Smooth muscle cell (in vitro differentiated cells): Measurements from ENCODE around the gene ZMYND10. TPM values are rescaled to one million over a fixed set of nuclear protein-coding genes. Genes with fewer than 3 reads are reported as not detected.
"Not testable (repeated sequence)": the region's sequence is repeated elsewhere in the genome, so short reads cannot be mapped to it uniquely, and the experiment has no call there.

Source experiments
- DNase-seq: peaks from one replicate; lab custom pipeline; 2025; ENCODE audit not compliant: unreplicated experiment; lab: John Stamatoyannopoulos, UW
- H2AFZ ChIP-seq: fragments of 200-600 bp; sonication (generic); 2 replicates; pipeline ENCODE4 v1.6.0; 2016; ENCODE audit warnings: antibody characterized with exemption, low read depth, mild to moderate bottlenecking
- H3F3A ChIP-seq: fragments of 200-600 bp; sonication (generic); 2 replicates; pipeline ENCODE4 v1.6.0; 2017; ENCODE audit warnings: antibody characterized with exemption, low read depth
- H3K27ac ChIP-seq: fragments of 200-600 bp; sonication (generic); 2 replicates; pipeline ENCODE4 v1.5.1; 2016; ENCODE audit warnings: low read depth, mild to moderate bottlenecking
- H3K27me3 ChIP-seq: fragments of 200-600 bp; sonication (generic); 2 replicates; pipeline ENCODE4 v1.6.1; 2016; ENCODE audit warnings: low read depth, mild to moderate bottlenecking
- H3K36me3 ChIP-seq: fragments of 200-600 bp; sonication (generic); 2 replicates; pipeline ENCODE4 v1.5.1; 2016; ENCODE audit warnings: low read depth
- H3K4me1 ChIP-seq: fragments of 200-600 bp; sonication (generic); 2 replicates; pipeline ENCODE4 v1.5.1; 2016; ENCODE audit warnings: low read depth
- H3K4me2 ChIP-seq: fragments of 200-600 bp; sonication (generic); 2 replicates; pipeline ENCODE4 v1.6.0; 2016; ENCODE audit warnings: mild to moderate bottlenecking
- H3K4me3 ChIP-seq: fragments of 200-600 bp; sonication (generic); 2 replicates; pipeline ENCODE4 v1.5.1; 2016; ENCODE audit warnings: mild to moderate bottlenecking
- H3K79me2 ChIP-seq: fragments of 200-600 bp; sonication (generic); 2 replicates; pipeline ENCODE4 v1.6.0; 2016; ENCODE audit warnings: low read depth, mild to moderate bottlenecking
- H3K9ac ChIP-seq: fragments of 200-600 bp; sonication (generic); 2 replicates; pipeline ENCODE4 v1.6.0; 2016; ENCODE audit warnings: low read depth
- H3K9me3 ChIP-seq: fragments of 200-600 bp; sonication (generic); replicated peaks from 2 replicates; pipeline ENCODE4 v1.5.1; 2016; ENCODE audit warnings: low read depth
- H4K20me1 ChIP-seq: fragments of 200-600 bp; sonication (generic); 2 replicates; pipeline ENCODE4 v1.6.0; 2016; ENCODE audit warnings: low read depth
- WGBS: methylation state at CpG from one replicate; pipeline ENCODE4 v1.1.7; 2016; ENCODE audit warnings: low lambda C conversion rate; 5-methylcytosine and 5-hydroxymethylcytosine counted together
- polyA plus RNA-seq: library from polyadenylated mRNA; unstranded; fragments of >200 nt; fragmentation: Nextera tagmentation; extraction: Ambion mirVana; gene quantifications from 2 replicates; pipeline ENCODE4 v1.2.1, GENCODE V29; 2016
- total RNA-seq: library from RNA; depleted of rRNA; stranded (reverse); fragments of >200 nt; gene quantifications from 2 replicates; pipeline ENCODE4 v1.2.3, GENCODE V29; 2014
- TF ChIP-seq, protein P1 (sequence below): fragments of 200-600 bp; sonication (generic); IDR thresholded peaks from 2 replicates; pipeline ENCODE4 v1.5.1; 2017; ENCODE audit warnings: borderline replicate concordance, mild to moderate bottlenecking, antibody characterized with exemption; ENCODE audit not compliant: insufficient read depth, poor library complexity, severe bottlenecking

ZMYND10 gene
- total and polyA plus RNA-seq, 2 experiments from 2014 or later: 0.27 to 1.7 TPM

DNA sequence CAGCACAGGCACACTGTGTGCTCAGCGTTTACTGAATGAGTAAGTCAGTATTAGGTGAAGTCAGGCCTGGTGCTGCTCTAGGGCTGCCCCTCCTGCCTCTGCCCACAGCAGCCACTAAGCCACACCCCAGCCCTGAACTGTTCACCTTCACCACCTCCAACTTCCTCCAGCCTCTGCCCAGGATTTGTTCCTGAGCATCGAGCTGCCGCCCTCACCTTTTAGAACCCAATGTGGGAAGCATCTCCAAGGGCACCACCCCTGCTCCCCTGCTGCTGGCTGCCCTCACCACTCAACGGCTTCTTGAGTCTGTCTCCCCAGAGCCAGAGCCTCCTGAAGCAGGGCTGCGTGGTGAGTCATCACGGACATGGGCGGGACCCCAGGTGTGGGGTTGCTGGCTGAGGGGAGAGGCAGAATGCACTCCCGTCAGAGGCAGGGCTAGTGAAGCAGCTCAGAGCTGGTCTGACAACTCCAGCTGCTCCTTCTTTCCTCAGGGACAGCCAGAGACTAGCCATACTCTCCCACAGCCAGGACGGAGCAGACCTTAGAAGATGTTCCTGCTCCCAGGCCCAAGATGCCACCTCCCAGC lies 28.8 kb downstream of the ZMYND10 start:
- TF ChIP-seq, protein P1, sequence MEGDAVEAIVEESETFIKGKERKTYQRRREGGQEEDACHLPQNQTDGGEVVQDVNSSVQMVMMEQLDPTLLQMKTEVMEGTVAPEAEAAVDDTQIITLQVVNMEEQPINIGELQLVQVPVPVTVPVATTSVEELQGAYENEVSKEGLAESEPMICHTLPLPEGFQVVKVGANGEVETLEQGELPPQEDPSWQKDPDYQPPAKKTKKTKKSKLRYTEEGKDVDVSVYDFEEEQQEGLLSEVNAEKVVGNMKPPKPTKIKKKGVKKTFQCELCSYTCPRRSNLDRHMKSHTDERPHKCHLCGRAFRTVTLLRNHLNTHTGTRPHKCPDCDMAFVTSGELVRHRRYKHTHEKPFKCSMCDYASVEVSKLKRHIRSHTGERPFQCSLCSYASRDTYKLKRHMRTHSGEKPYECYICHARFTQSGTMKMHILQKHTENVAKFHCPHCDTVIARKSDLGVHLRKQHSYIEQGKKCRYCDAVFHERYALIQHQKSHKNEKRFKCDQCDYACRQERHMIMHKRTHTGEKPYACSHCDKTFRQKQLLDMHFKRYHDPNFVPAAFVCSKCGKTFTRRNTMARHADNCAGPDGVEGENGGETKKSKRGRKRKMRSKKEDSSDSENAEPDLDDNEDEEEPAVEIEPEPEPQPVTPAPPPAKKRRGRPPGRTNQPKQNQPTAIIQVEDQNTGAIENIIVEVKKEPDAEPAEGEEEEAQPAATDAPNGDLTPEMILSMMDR: no peak

DNA sequence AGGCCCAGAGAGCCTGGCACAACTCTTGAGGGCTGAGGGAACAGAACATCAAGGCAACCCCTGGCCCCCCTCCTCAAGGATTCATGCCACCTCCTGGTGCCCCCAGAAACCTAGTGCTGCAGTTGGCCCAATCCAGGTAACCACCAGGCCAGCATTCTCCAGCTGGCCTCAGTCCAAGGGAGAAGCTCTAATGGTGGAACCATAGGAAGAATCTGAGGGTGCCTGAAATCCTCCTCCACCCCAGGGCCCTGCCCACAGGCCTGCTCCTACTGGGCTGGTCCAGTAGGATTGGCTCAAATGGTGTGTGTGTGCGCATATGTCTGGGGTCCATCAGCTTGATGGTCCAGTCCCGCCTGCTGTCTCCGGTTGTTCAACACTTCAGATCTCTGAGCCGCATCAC lies 30.7 kb downstream of the ZMYND10 start:
- H3K36me3 ChIP-seq: peaks cover 1% of the 10 kb centered on the region
- peaks cover under 1% of the 10 kb centered on the region for H3K4me1 ChIP-seq
- no peak overlapping the region for H2AFZ ChIP-seq
- WGBS: 99% methylated on average over 4 of the region's 4 CpGs
- H4K20me1 ChIP-seq: peaks cover 24% of the 10 kb centered on the region
- H3K79me2 ChIP-seq: peaks cover 13% of the 10 kb centered on the region
- no peaks in the 10 kb centered on the region for H3K9me3 ChIP-seq
- H3K4me3 ChIP-seq: no peak overlapping the region
- TF ChIP-seq, protein P1: no peak
- no peak for DNase-seq
- H3K27ac ChIP-seq: no peak overlapping the region
- H3K9ac ChIP-seq: no peak overlapping the region
- H3K4me2 ChIP-seq: no peak overlapping the region
- H3K27me3 ChIP-seq: no peaks in the 10 kb centered on the region
- no peaks in the 10 kb centered on the region for H3F3A ChIP-seq

More for the DNA sequence above, 28.8 kb downstream of the ZMYND10 start:
- WGBS: 49% methylated on average over 9 of the region's 9 CpGs
- H4K20me1 ChIP-seq: peaks cover 24% of the 10 kb centered on the region
- H3K4me1 ChIP-seq: peaks cover 8% of the 10 kb centered on the region
- no peaks in the 10 kb centered on the region for H3K36me3 ChIP-seq
- H3F3A ChIP-seq: no peaks in the 10 kb centered on the region
- H3K9ac ChIP-seq: peak overlapping the region; percentile 44
- peaks cover 20% of the 10 kb centered on the region for H3K79me2 ChIP-seq
- no peak for DNase-seq
- peak overlapping the region; percentile 75 for H3K27ac ChIP-seq
- H3K4me3 ChIP-seq: no peak overlapping the region
- H3K9me3 ChIP-seq: no peaks in the 10 kb centered on the region
- no peak overlapping the region for H2AFZ ChIP-seq
- no peaks in the 10 kb centered on the region for H3K27me3 ChIP-seq
- H3K4me2 ChIP-seq: peak overlapping the region; percentile 2

DNA sequence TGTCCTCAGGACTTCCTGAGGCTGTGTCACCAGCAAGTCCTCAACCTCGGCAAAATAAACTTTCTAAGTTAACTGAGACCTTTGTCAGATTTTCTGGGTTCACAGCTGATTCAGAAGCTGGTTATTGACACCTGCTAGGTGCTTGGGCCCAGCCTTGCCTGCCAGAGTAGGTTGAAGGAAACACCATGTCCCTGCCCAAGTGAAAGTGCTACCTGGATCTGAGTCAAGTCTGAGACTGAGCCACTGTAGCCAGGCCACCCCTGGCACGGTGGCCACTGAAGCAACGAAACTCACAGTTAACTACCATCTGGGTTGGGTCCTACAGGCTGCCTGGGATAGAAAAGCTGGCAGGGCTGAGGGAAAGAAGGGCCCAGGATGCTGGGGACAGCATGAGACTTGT lies 31.2 kb downstream of the ZMYND10 start:
- no peaks in the 10 kb centered on the region for H3K27me3 ChIP-seq
- H3K27ac ChIP-seq: no peak overlapping the region
- no peak for DNase-seq
- TF ChIP-seq, protein P1: no peak
- WGBS: 98% methylated on average over 3 of the region's 3 CpGs
- H2AFZ ChIP-seq: no peak overlapping the region
- H3K9ac ChIP-seq: no peak overlapping the region
- H3K36me3 ChIP-seq: peaks cover 5% of the 10 kb centered on the region
- H3K79me2 ChIP-seq: peaks cover 8% of the 10 kb centered on the region
- no peak overlapping the region for H3K4me3 ChIP-seq
- no peaks in the 10 kb centered on the region for H3K4me1 ChIP-seq
- peaks cover 24% of the 10 kb centered on the region for H4K20me1 ChIP-seq
- H3K9me3 ChIP-seq: no peaks in the 10 kb centered on the region
- H3F3A ChIP-seq: no peaks in the 10 kb centered on the region
- no peak overlapping the region for H3K4me2 ChIP-seq

DNA sequence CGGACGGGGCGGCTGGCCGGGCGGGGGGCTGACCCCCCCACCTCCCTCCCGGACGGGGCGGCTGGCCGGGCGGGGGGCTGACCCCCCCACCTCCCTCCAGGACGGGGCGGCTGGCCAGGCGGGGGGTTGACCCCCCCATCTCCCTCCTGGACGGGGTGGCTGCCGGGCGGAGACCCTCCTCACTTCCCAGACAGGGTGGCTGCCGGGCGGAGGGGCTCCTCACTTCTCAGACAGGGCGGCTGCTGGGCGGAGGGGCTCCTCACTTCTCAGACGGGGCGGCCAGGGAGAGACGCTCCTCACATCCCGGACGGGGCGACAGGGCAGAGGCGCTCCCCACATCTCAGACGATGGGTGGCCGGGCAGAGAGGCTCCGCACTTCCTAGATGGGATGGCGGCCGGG lies 33.5 kb downstream of the ZMYND10 start:
- H3K9ac ChIP-seq, H3K4me1 ChIP-seq, H3K27me3 ChIP-seq, H3K79me2 ChIP-seq, DNase-seq, H2AFZ ChIP-seq, H3K9me3 ChIP-seq, H3K4me2 ChIP-seq, H3K4me3 ChIP-seq, H3K27ac ChIP-seq, H3F3A ChIP-seq, H3K36me3 ChIP-seq: not testable (repeated sequence)
- peaks cover 14% of the 10 kb centered on the region for H4K20me1 ChIP-seq
- 98% methylated on average over 16 of the region's 32 CpGs for WGBS
